Measurements from ENCODE around the gene GFOD2. TPM values are rescaled to one million over a fixed set of nuclear protein-coding genes. Genes with fewer than 3 reads are reported as not detected.

The GFOD2 gene
- total and polyA plus RNA-seq, 10 donors = 10.4 to 45.6 (median 39.8) TPM

DNA sequence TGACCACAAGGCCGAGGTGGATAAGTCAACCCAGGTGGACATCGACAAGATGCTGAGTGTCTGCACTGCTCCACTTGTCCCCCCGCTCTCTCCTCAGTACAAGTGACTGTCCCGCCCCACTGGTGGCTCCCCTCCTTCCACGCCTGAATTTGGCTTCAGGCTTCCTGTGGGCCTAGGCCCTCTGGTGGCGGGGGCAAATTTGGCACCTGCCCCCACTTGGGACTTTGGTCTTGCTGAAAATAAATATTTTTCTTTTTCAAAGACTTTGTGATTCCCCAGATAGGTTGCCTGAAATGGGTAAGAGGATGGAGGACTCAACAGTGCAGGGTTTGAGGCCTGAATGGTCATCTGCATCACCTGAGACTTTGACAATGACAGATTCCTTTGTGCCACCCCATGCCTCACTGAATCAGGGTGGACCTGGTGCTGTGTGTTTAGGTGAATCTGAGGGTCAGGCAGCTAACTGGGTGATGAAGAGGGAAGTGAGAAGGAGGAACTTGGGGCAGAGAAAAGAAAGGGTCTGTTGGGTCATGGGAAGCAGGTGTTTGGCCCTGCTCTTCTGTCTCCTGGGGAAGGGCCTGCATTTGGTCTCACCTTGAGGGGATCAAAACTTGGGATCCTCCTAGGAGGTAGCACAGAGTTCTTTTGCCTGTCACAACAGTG, 50.5 kb downstream of the GFOD2 start:
- no peaks in the 10 kb centered on the region for H3K27me3 ChIP-seq (replicated peaks in 1 of 7)
- H3K9me3 ChIP-seq = no peaks in the 10 kb centered on the region
- H3K36me3 ChIP-seq = peaks cover 0 to 12% (median 0%) of the 10 kb centered on the region in 6 donors
- intact Hi-C loops (cut with DNase I; ENCODE audit: low total_unique reads) = no loop called here
- TF ChIP-seq POLR2A (IDR thresholded peaks at IDR 0.05) (no peak), POLR2AphosphoS5 (IDR thresholded peaks at IDR 0.05) (no peak)
- TF ChIP-seq, protein P1, sequence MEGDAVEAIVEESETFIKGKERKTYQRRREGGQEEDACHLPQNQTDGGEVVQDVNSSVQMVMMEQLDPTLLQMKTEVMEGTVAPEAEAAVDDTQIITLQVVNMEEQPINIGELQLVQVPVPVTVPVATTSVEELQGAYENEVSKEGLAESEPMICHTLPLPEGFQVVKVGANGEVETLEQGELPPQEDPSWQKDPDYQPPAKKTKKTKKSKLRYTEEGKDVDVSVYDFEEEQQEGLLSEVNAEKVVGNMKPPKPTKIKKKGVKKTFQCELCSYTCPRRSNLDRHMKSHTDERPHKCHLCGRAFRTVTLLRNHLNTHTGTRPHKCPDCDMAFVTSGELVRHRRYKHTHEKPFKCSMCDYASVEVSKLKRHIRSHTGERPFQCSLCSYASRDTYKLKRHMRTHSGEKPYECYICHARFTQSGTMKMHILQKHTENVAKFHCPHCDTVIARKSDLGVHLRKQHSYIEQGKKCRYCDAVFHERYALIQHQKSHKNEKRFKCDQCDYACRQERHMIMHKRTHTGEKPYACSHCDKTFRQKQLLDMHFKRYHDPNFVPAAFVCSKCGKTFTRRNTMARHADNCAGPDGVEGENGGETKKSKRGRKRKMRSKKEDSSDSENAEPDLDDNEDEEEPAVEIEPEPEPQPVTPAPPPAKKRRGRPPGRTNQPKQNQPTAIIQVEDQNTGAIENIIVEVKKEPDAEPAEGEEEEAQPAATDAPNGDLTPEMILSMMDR (IDR thresholded peaks at IDR 0.05 in 8 of 11, conservative IDR thresholded peaks at IDR 0.05 in 3 of 11) = peak in 2 of 11 experiments; percentile 4 to 5
- 58 to 81% (median 74%) methylated on average over 4 to 6 of the region's 6 CpGs for WGBS, 5 donors
- H3K4me1 ChIP-seq = peaks cover 33 to 88% (median 66%) of the 10 kb centered on the region in 6 donors
- peak overlapping the region; percentile 24 to 95 (median 90) for H3K27ac ChIP-seq
- DNase-seq = no peak
- peak overlapping the region in 1 of 8 donors; percentile 79 for H3K4me3 ChIP-seq

DNA sequence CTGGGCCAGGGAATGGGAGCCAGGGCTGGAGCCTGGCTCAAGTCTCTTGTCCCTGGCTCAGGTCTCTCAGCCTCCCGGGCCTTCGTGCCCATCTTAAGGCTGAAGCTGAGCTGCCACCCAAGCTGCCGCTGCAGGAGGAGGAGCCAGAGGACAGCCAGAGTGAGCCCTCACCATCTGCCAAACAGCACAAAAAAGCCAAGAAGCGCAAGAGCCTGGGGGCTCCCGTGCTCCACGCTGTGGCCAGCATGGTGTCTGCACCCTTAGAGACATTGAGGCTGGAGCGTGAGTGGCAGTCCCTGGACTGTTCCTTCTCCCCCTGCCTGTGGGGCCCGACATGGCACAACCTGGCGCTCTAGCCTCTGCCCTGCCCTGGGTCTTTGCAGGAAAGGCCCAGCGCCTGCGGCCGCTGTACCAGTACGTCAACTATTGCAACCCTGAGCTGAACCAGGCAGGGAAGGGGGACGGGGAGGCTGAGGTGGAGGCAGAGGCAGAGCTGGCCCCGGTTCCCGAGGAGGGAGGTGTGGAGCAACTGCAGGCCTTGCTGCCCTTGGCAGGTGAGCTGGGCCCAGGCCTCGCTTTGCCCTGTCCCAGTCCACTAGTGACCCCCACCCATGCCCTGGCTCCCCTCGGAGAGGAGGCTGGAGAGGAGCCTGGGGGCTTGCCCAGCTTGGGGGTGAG, 51.2 kb downstream of the GFOD2 start:
- H3K9me3 ChIP-seq = no peaks in the 10 kb centered on the region
- intact Hi-C loops (cut with DNase I; ENCODE audit: low total_unique reads) = no loop called here
- WGBS, 5 donors = 24 to 29% (median 27%) methylated on average over 13 to 18 of the region's 18 CpGs
- no peaks in the 10 kb centered on the region for H3K27me3 ChIP-seq (replicated peaks in 1 of 7)
- peak; percentile 93 for DNase-seq
- H3K27ac ChIP-seq = peak overlapping the region; percentile 74 to 95 (median 90)
- peaks cover 0 to 18% (median 0%) of the 10 kb centered on the region in 6 donors for H3K36me3 ChIP-seq
- H3K4me1 ChIP-seq = peaks cover 27 to 88% (median 60%) of the 10 kb centered on the region in 6 donors
- H3K4me3 ChIP-seq = peak overlapping the region in 6 of 8 donors; percentile 75 to 84 (median 80)
- TF ChIP-seq POLR2AphosphoS5 (IDR thresholded peaks at IDR 0.05) (peak; percentile 77 to 80 (median 77)), POLR2A (IDR thresholded peaks at IDR 0.05) (no peak)
- TF ChIP-seq, protein P1 (IDR thresholded peaks at IDR 0.05 in 8 of 11, conservative IDR thresholded peaks at IDR 0.05 in 3 of 11) = peak; percentile 69 to 91 (median 86)

DNA sequence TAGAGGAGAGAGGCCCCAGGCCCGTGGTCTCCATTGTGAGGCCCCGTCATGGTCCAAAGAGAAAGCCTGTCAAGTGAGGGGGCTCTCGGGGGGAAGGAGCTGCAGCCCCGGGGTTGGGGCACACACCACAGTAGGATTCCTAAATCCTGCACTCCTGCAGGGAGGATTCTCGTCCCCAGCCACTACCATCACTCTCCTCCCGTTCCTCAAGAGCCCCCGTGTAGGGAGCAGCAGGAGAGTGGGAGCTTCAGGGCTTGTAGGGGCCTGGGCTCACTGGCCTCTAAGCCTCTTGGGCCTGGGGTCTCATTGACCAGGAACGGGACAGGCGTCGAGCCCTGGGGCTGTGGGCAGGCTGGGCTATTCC, 51.7 kb downstream of the GFOD2 start:
- Histone ChIP-seq H3K27ac (peak overlapping the region; percentile 74 to 95 (median 90)), H3K9me3 (no peaks in the 10 kb centered on the region), H3K4me1 (peaks cover 24 to 84% (median 54%) of the 10 kb centered on the region in 6 donors), H3K4me3 (peak overlapping the region; percentile 65 to 84 (median 80)), H3K27me3 (replicated peaks in 1 of 7) (no peaks in the 10 kb centered on the region), H3K36me3 (peaks cover 0 to 23% (median 0%) of the 10 kb centered on the region in 6 donors)
- no peak for TF ChIP-seq POLR2AphosphoS5 (IDR thresholded peaks at IDR 0.05)
- TF ChIP-seq, protein P1 (IDR thresholded peaks at IDR 0.05 in 8 of 11, conservative IDR thresholded peaks at IDR 0.05 in 3 of 11) = no peak
- no peak for TF ChIP-seq POLR2A (IDR thresholded peaks at IDR 0.05)
- no peak for DNase-seq
- intact Hi-C loops (cut with DNase I; ENCODE audit: low total_unique reads) = no loop called here
- WGBS, 5 donors = 43 to 57% (median 46%) methylated on average over 5 to 10 of the region's 10 CpGs
